H1 (cell line): Measurements from ENCODE around the gene PPP1R13B. TPM values are rescaled to one million over a fixed set of nuclear protein-coding genes. Genes with fewer than 3 reads are reported as not detected.

Source experiments
- CTCF ChIA-PET: fragments of 300-600 bp; sonication (Branson Sonifier 250); formaldehyde crosslinking; loops from one replicate; lab custom pipeline; 2021; ENCODE audit not compliant: partially characterized antibody; lab: Charles Lee
- POLR2A ChIA-PET: fragments of 300-600 bp; sonication (Branson Sonifier 250); formaldehyde crosslinking; loops from one replicate; lab custom pipeline; 2021; ENCODE audit warnings: inconsistent platforms; ENCODE audit not compliant: partially characterized antibody; lab: Charles Lee
- DNase-seq, 2 experiments: peaks; one replicate each; pipeline versions ENCODE4 v3.0.0 to v3.0.0-alpha.2; 2010 to 2022; ENCODE audit warnings: low spot score in 2 of 2, low read depth in 1 of 2, mixed read lengths in 1 of 2
- FAIRE-seq: peaks from 2 replicates; lab custom pipeline; 2011; peaks lifted over from hg19 to GRCh38; lab: Jason Lieb, UNC
- H2AFZ ChIP-seq: 2 replicates; pipeline ENCODE4 v1.8.1; 2012; ENCODE audit warnings: low read length, inconsistent platforms
- H2AK5ac ChIP-seq: 2 replicates; pipeline ENCODE4 v1.6.1; 2013; ENCODE audit warnings: low read depth, low read length
- H2BK120ac ChIP-seq: replicated peaks from 2 replicates; pipeline ENCODE3; 2013; ENCODE audit warnings: low read depth, low read length, inconsistent platforms
- H2BK12ac ChIP-seq: 2 replicates; pipeline ENCODE4 v1.6.1; 2013; ENCODE audit warnings: low read depth, low read length
- H2BK15ac ChIP-seq: 2 replicates; pipeline ENCODE4 v1.6.1; 2013; ENCODE audit warnings: low read length
- H2BK20ac ChIP-seq: 2 replicates; pipeline ENCODE4 v1.6.1; 2013; ENCODE audit warnings: low read length
- H2BK5ac ChIP-seq: 2 replicates; pipeline ENCODE4 v1.6.1; 2013; ENCODE audit warnings: low read depth, low read length
- H3K14ac ChIP-seq: 2 replicates; pipeline ENCODE4 v1.6.1; 2013; ENCODE audit warnings: inconsistent platforms; ENCODE audit not compliant: insufficient read length
- H3K18ac ChIP-seq: 2 replicates; pipeline ENCODE4 v1.6.1; 2013; ENCODE audit warnings: low read length; ENCODE audit errors: extremely low read depth
- H3K23ac ChIP-seq: 2 replicates; pipeline ENCODE4 v1.6.1; 2013; ENCODE audit warnings: inconsistent platforms; ENCODE audit not compliant: insufficient read length
- H3K23me2 ChIP-seq: 2 replicates; pipeline ENCODE4 v1.6.1; 2013; ENCODE audit warnings: low read depth, low read length
- H3K27ac ChIP-seq: 2 replicates; pipeline ENCODE4 v1.6.1; 2011; ENCODE audit warnings: low read depth, low read length, inconsistent platforms
- H3K27me3 ChIP-seq, 4 experiments: replicated peaks in 1 of 4; 1 replicate in 1 of 4; 2 replicates in 3 of 4; pipeline versions ENCODE4 v1.6.1 to v1.8.1; 2011 to 2013; ENCODE audit warnings: low read length in 3 of 4, mild to moderate bottlenecking in 3 of 4, inconsistent platforms in 2 of 4, mixed read lengths in 2 of 4, moderate library complexity in 1 of 4; ENCODE audit not compliant: control insufficient read depth in 3 of 4, insufficient read depth in 3 of 4; ENCODE audit errors: extremely low read depth in 1 of 4
- H3K36me3 ChIP-seq, 4 experiments: 2 replicates each; pipeline versions ENCODE4 v1.6.1 to v1.8.1; 2011 to 2013; ENCODE audit warnings: mild to moderate bottlenecking in 4 of 4, low read length in 3 of 4, moderate library complexity in 2 of 4, control low read depth in 1 of 4, inconsistent platforms in 1 of 4; ENCODE audit not compliant: insufficient read depth in 4 of 4, control insufficient read depth in 2 of 4
- H3K4ac ChIP-seq: replicated peaks from 2 replicates; pipeline ENCODE3; 2013; ENCODE audit warnings: low read length, low read depth, mixed read lengths, inconsistent platforms; ENCODE audit not compliant: insufficient read length
- H3K4me1 ChIP-seq, 4 experiments: replicated peaks in 1 of 4; 1 replicate in 1 of 4; 2 replicates in 3 of 4; pipeline versions ENCODE4 v1.6.1 to v1.8.1; 2011 to 2013; ENCODE audit warnings: low read length in 3 of 4, inconsistent platforms in 2 of 4, mixed read lengths in 1 of 4; ENCODE audit not compliant: insufficient read depth in 4 of 4, control insufficient read depth in 3 of 4
- H3K4me2 ChIP-seq, 2 experiments: 2 replicates each; pipeline versions ENCODE4 v1.6.1 to v1.8.1; 2011 to 2013; ENCODE audit warnings: low read depth in 2 of 2, low read length in 2 of 2, control low read depth in 1 of 2, inconsistent platforms in 1 of 2, mild to moderate bottlenecking in 1 of 2; ENCODE audit not compliant: insufficient read depth in 1 of 2
- H3K4me3 ChIP-seq, 4 experiments: fragments of 200-600, 300-600 bp in 1 of 4; sonication (generic), shearing (Covaris generic), sonication (Bioruptor Twin) in 1 of 4; 2 replicates each; pipeline versions ENCODE4 v1.5.1 to v1.8.1; 2011 to 2016; ENCODE audit warnings: low read length in 4 of 4, low read depth in 3 of 4, control low read depth in 2 of 4, inconsistent platforms in 2 of 4, mild to moderate bottlenecking in 2 of 4, mixed read lengths in 1 of 4, moderate library complexity in 1 of 4; ENCODE audit not compliant: insufficient read depth in 2 of 4; ENCODE audit errors: extremely low read depth in 1 of 4
- H3K56ac ChIP-seq: replicated peaks from 2 replicates; pipeline ENCODE3; 2013; ENCODE audit warnings: low read depth, mild to moderate bottlenecking, mixed read lengths, low read length, inconsistent platforms; ENCODE audit not compliant: insufficient read length
- H3K79me1 ChIP-seq: 2 replicates; pipeline ENCODE4 v1.6.1; 2013; ENCODE audit warnings: low read depth, low read length, control low read depth
- H3K79me2 ChIP-seq, 2 experiments: 2 replicates each; pipeline versions ENCODE4 v1.6.1 to v1.8.1; 2012 to 2013; ENCODE audit warnings: low read length in 2 of 2, mild to moderate bottlenecking in 2 of 2, inconsistent platforms in 1 of 2; ENCODE audit not compliant: insufficient read depth in 2 of 2, control insufficient read depth in 1 of 2
- H3K9ac ChIP-seq, 4 experiments: replicated peaks in 1 of 4; 1 replicate in 1 of 4; 2 replicates in 3 of 4; pipeline versions ENCODE4 v1.6.1 to v1.8.1; 2011 to 2013; ENCODE audit warnings: low read depth in 3 of 4, low read length in 3 of 4, control low read depth in 2 of 4, mild to moderate bottlenecking in 2 of 4, moderate library complexity in 2 of 4, inconsistent platforms in 1 of 4; ENCODE audit errors: extremely low read depth in 1 of 4
- H3K9me3 ChIP-seq, 2 experiments: 2 replicates each; pipeline versions ENCODE4 v1.6.1 to v1.8.1; 2012 to 2013; ENCODE audit warnings: mild to moderate bottlenecking in 2 of 2, moderate library complexity in 2 of 2, control low read depth in 1 of 2, inconsistent platforms in 1 of 2, low read depth in 1 of 2, low read length in 1 of 2, mixed read lengths in 1 of 2; ENCODE audit not compliant: insufficient read depth in 2 of 2
- H4K20me1 ChIP-seq, 2 experiments: replicated peaks in 1 of 2; 2 replicates each; pipeline versions ENCODE3 to v1.8.1; 2011 to 2013; ENCODE audit warnings: inconsistent platforms in 2 of 2, low read length in 2 of 2, mild to moderate bottlenecking in 1 of 2; ENCODE audit not compliant: insufficient read depth in 2 of 2, control insufficient read depth in 1 of 2
- H4K5ac ChIP-seq: 2 replicates; pipeline ENCODE4 v1.6.1; 2013; ENCODE audit warnings: low read length, low read depth, mixed read lengths, inconsistent platforms; ENCODE audit not compliant: insufficient read length
- H4K8ac ChIP-seq: 2 replicates; pipeline ENCODE4 v1.8.0; 2013; ENCODE audit warnings: mild to moderate bottlenecking, moderate library complexity, low read length, inconsistent platforms; ENCODE audit not compliant: insufficient read depth; ENCODE audit errors: extremely low read depth
- H4K91ac ChIP-seq: replicated peaks from 2 replicates; pipeline ENCODE3; 2013; ENCODE audit warnings: low read length, mixed read lengths, inconsistent platforms; ENCODE audit not compliant: insufficient read length
- BACH1 ChIP-seq: IDR thresholded peaks from 2 replicates; pipeline ENCODE4 v1.6.1; 2012; ENCODE audit warnings: low read length, improper control_type of control experiment
- BRCA1 ChIP-seq: IDR thresholded peaks from 2 replicates; pipeline ENCODE4 v1.6.1; 2012; ENCODE audit warnings: low read depth, low read length, improper control_type of control experiment
- EGR1 ChIP-seq: IDR thresholded peaks from 2 replicates; pipeline ENCODE4 v1.6.1; 2011; ENCODE audit warnings: low read depth, low read length, borderline replicate concordance
- NANOG ChIP-seq: IDR thresholded peaks from 2 replicates; pipeline ENCODE4 v1.6.1; 2011; ENCODE audit warnings: low read length, low read depth, mild to moderate bottlenecking, inconsistent platforms; ENCODE audit not compliant: insufficient read depth, poor library complexity, severe bottlenecking
- TEAD4 ChIP-seq: IDR thresholded peaks from 2 replicates; pipeline ENCODE4 v1.6.1; 2012; ENCODE audit warnings: low read depth, low read length, inconsistent platforms, mixed read lengths
- WGBS, 2 experiments: shearing (Covaris generic) in 1 of 2; methylation state at CpG; one replicate each; pipeline versions ENCODE4 v1.1.6 to v1.1.7; 2013 to 2015; ENCODE audit warnings: low lambda C conversion rate in 2 of 2, mixed read lengths in 2 of 2, inconsistent platforms in 1 of 2, low coverage in 1 of 2, missing lambda C conversion rate in 1 of 2; ENCODE audit not compliant: insufficient replicate concordance in 2 of 2, insufficient coverage in 1 of 2, insufficient read length in 1 of 2; ENCODE audit errors: extremely low coverage in 1 of 2, missing lambda C conversion rate in 1 of 2; 5-methylcytosine and 5-hydroxymethylcytosine counted together
- polyA plus RNA-seq, 7 experiments: library from polyadenylated mRNA; depleted of rRNA in 3 of 7; stranded (reverse) in 5 of 7; unstranded in 2 of 7; fragments of >200 nt in 5 of 7; fragments of 200-250 nt in 2 of 7; gene quantifications; 1 replicate in 5 of 7; 2 replicates in 1 of 7; 4 replicates in 1 of 7; pipeline versions ENCODE4 v1.2.1 to v1.2.3, GENCODE V29; 2011 to 2013; ENCODE audit warnings: missing spikeins in 2 of 7, mixed read lengths in 2 of 7
- total RNA-seq: library from RNA; stranded (reverse); fragmentation: NEBNext Ultra II Directional; extraction: Animal tissue kit (Norgen Biotek cat#: 25700); gene quantifications from 2 replicates; pipeline ENCODE4 v1.2.1, GENCODE V29; 2021

Gene PPP1R13B
- total and polyA plus RNA-seq, 2 of the 8 experiments (the other 6 are each of a cell fraction or from before 2014, with no cell fraction given) = 2.6 to 8.9 TPM

- Histone ChIP-seq H3K4me3 (no peak overlapping the region), H3K4ac (no peak overlapping the region), H4K5ac (no peak overlapping the region), H2AK5ac (no peak overlapping the region), H3K23ac (no peak overlapping the region), H3K23me2 (no peaks in the 10 kb centered on the region), H2BK12ac (no peak overlapping the region), H3K14ac (no peak overlapping the region), H3K36me3 (peaks cover 2 to 19% (median 11%) of the 10 kb centered on the region in 4 experiments; a peak in 5 of 8 replicates), H3K18ac (no peak overlapping the region), H2BK15ac (no peak overlapping the region), H3K79me2 (no peaks in the 10 kb centered on the region), H4K91ac (no peak overlapping the region), H3K27me3 (no peaks in the 10 kb centered on the region), H2BK120ac (no peak overlapping the region), H3K79me1 (no peaks in the 10 kb centered on the region; the same call in 1 of the 2 replicates), H4K20me1 (peaks cover 5 to 12% of the 10 kb centered on the region in 2 experiments), H3K4me1 (no peaks in the 10 kb centered on the region; a peak in 1 of 7 replicates), H2BK20ac (no peak overlapping the region), H3K4me2 (no peak overlapping the region), H3K56ac (no peak overlapping the region), H2AFZ (no peak overlapping the region), H4K8ac (no peak overlapping the region), H3K27ac (no peak overlapping the region), H3K9ac (no peak overlapping the region), H2BK5ac (no peak overlapping the region), H3K9me3 (no peaks in the 10 kb centered on the region)
- TF ChIP-seq NANOG (no peak), BACH1 (no peak), EGR1 (no peak), BRCA1 (no peak), TEAD4 (no peak)
- FAIRE-seq (no peak), DNase-seq (no peak)
- WGBS, 2 experiments = 98% methylated on average over 14 of the region's 14 CpGs; no CpG with 5 or more reads in 1 of the 2 experiments
- POLR2A ChIA-PET = interaction anchor here (0.8 to 1.4 kb wide), 3 partner anchors 11 to 19 kb away, joined by 3 to 6 read pairs (median 3); partner anchors contain the start of gene XRCC3
- CTCF ChIA-PET = interaction anchor here (0.6 kb wide), 2 partner anchors 165 to 167 kb away, joined by 3 to 4 read pairs; no protein-coding TSS in a partner anchor
Measured at GRCh38 chr14:103733651-103734050, 113.7 kb downstream of the PPP1R13B start.
